ENCODE data around the gene ZBTB39. TPM values are rescaled to one million over a fixed set of nuclear protein-coding genes. Genes with fewer than 3 reads are reported as not detected.

ZBTB39 gene
- total RNA-seq, 1 experiment from 2014 or later: 11.6 TPM

DNA sequence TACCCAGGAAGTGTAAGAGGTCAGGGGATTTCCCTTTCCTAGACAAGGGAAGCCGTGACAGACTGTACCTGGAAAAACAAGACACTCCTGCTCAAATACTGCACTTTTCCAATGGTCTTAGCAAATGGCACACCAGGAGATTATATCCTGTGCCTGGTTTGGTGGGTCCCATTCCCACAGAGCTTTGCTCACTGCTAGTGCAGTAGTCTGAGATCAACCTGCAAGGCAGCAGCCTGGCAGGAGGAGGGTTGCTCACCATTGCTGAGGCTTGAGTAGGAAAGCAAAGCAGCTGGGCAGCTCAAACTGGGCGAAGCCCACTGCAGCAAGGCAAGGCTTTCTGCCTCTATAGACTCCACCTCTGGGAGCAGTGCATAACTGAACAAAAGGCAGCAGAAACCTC lies 47.9 kb downstream of the ZBTB39 start:
- no peak for DNase-seq
- no peaks in the 10 kb centered on the region for H3K27me3 ChIP-seq (ENCODE audit: control insufficient read depth, insufficient read depth, low read length)

DNA sequence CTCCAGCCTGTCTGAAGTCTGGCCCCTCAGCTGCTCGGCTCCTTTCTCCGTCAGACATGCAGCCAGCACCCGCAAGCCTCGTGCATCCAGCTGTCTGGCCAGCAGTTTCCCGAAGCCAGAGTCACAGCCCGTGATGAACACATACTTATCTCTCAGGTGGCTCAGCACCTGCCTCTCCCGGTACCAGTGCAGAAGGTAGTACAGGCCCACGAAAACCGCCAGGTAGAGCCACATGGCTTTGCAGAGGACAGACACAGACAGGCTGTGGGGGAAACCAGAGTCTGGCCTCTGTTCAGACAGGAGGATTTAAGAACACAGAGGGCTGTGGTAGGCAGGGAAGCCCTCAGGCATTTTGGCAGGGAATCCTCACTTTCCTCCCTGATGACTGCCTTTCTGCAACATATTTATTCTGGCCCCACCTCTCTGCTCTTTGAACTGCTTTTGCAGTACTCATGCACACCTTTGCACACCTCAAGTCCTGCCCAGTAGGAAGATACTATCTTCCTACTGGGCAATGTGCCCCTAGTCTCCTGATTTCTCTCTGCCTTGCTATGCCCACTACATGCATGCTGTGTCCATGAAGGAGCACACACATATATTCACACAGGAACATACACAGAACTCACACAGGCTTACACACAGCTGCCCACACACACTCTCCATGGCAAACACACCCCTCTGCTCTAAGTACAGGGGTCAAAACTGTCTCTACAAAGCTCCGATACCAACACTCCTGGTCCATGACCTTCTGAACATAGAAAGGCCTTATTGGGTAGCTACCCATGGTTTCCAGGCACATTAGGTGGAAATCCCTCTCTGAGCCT lies 48.9 kb downstream of the ZBTB39 start, which contains the start of gene RDH16:
TSS of gene RDH16 (minus strand) at position 380 of the 824 bp plus-strand sequence. CDS start at position 234, 146 bp downstream.
- Histone ChIP-seq H3K36me3 (replicated peaks; ENCODE audit: control insufficient read depth, insufficient read depth, low read length) (no peaks in the 10 kb centered on the region), H3K27me3 (ENCODE audit: control insufficient read depth, insufficient read depth, low read length) (no peaks in the 10 kb centered on the region), H3K4me3 (ENCODE audit: insufficient read depth, low read depth, low read length) (no peak within 1 kb of the TSS)
- DNase-seq: no peak

More for the DNA sequence above, 47.9 kb downstream of the ZBTB39 start:
- no peaks in the 10 kb centered on the region for H3K36me3 ChIP-seq (replicated peaks; ENCODE audit: control insufficient read depth, insufficient read depth, low read length)
- H3K4me3 ChIP-seq (ENCODE audit: insufficient read depth, low read depth, low read length): no peak overlapping the region

DNA sequence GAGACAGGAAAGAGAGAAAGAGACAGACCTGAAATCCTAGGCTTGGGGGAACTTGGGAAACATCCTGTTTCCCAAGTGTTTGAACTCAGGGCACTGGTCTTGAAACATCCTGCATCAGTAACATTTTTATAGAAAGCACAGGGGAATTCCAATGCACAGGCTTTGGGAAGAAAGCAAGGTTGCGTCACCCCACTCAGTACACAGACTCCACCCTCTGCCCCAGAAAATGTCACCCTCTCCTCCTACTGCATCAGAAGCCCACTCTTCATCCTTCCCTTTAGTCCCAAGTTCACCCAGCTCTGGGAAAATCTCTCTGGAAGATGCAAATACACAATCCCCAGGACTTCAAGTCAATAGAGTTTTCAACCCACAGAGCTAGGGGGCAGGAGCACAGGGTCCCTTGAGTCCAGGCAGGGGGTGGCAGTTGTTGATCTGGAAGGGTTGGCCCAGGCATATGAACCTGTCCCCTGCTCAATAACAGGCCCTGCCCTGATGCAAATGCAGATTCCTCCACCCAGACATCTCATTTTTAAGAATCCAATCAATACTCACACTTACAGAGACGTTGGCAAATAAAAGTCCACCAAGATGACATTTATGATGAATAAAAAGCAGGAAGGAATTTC lies 50.6 kb downstream of the ZBTB39 start:
- Histone ChIP-seq H3K27me3 (ENCODE audit: control insufficient read depth, insufficient read depth, low read length) (no peaks in the 10 kb centered on the region), H3K4me3 (ENCODE audit: insufficient read depth, low read depth, low read length) (no peak overlapping the region), H3K36me3 (replicated peaks; ENCODE audit: control insufficient read depth, insufficient read depth, low read length) (no peaks in the 10 kb centered on the region)
- DNase-seq: no peak

DNA sequence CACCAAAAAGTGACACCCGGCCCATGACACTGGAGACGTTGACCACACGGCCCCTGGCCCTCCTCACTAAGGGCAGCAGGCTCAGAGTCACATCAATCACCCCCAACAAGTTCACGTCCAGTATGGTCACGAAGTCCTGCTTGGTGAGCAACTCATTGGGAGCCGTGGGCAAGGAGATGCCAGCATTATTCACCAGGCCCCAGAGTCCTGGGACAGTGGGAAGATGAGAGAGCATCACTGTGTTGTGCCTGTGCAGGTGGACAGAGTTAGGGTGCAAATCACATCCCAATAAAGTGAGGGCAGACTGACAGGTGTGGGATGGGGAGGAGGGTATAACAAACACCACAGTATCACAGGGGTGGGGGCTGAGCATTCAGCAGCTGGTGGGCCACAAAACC lies 51.4 kb downstream of the ZBTB39 start:
- H3K36me3 ChIP-seq (replicated peaks; ENCODE audit: control insufficient read depth, insufficient read depth, low read length): no peaks in the 10 kb centered on the region
- no peaks in the 10 kb centered on the region for H3K27me3 ChIP-seq (ENCODE audit: control insufficient read depth, insufficient read depth, low read length)
- DNase-seq: no peak
- H3K4me3 ChIP-seq (ENCODE audit: insufficient read depth, low read depth, low read length): no peak overlapping the region

DNA sequence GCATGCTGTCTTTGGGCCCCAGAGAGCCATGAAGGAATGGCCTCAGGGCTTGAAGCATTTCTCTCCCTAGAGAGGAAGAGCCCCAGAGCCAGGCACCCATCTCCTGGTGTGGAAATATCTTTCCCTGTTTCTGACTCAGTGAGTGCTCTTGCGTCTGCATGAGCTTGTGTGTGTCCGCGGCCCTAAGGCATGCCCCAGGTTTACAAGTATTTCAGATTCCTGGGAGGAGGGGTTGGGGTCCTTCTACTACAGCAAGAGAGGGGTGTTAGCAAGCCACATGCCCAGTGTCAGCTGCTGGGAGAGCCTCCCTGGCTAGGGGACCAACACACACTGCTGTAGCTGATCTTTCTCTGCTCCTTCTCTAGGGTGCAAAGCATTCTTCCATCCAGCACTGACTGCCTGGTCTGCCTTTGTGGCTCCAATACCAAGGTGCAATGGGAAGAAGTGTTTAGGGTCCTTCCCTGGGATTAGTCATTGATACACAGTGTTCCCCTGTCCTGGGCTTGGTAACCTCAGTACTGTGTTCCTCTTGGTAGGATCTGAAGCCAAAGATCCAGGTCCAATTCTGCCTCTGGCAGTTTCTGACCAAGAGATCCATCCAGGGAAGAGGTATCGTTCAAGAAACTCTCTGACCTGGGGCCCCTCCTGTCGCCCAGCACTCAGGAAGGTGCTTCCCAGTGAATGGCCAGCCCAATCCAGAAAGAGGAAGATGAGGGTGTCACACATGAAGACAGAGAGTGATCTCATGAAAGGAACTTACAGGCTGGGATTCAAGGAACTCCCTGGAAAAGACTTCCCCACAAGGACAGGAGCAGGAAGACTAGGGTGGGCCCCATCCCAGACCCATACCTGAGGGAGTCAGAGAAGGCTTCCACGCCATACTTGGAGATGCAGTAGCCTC lies 52.0 kb downstream of the ZBTB39 start:
- no peaks in the 10 kb centered on the region for H3K36me3 ChIP-seq (replicated peaks; ENCODE audit: control insufficient read depth, insufficient read depth, low read length)
- DNase-seq: no peak
- H3K27me3 ChIP-seq (ENCODE audit: control insufficient read depth, insufficient read depth, low read length): no peaks in the 10 kb centered on the region
- no peak overlapping the region for H3K4me3 ChIP-seq (ENCODE audit: insufficient read depth, low read depth, low read length)

DNA sequence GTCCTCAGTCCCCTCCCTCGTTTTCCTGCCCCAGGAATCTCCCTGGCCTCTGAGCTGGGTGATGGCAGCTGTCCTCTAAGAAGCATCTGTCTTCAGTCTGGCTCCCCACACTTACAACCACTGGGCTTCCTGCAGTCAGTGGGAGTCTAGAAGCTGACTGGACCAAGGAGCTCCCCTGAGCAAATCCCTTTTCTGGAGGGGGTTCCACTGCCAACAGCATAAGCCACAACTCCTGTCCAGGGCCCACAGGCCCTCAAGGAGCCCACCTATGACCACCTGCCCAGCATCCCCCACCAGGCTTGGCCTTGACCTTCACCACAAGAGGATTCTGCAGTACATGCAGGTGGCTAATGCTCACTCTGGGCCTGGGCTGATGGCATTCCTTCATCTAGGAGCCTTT lies 53.0 kb downstream of the ZBTB39 start:
- DNase-seq: no peak
- H3K4me3 ChIP-seq (ENCODE audit: insufficient read depth, low read depth, low read length): no peak overlapping the region
- H3K36me3 ChIP-seq (replicated peaks; ENCODE audit: control insufficient read depth, insufficient read depth, low read length): no peaks in the 10 kb centered on the region
- H3K27me3 ChIP-seq (ENCODE audit: control insufficient read depth, insufficient read depth, low read length): no peaks in the 10 kb centered on the region

DNA sequence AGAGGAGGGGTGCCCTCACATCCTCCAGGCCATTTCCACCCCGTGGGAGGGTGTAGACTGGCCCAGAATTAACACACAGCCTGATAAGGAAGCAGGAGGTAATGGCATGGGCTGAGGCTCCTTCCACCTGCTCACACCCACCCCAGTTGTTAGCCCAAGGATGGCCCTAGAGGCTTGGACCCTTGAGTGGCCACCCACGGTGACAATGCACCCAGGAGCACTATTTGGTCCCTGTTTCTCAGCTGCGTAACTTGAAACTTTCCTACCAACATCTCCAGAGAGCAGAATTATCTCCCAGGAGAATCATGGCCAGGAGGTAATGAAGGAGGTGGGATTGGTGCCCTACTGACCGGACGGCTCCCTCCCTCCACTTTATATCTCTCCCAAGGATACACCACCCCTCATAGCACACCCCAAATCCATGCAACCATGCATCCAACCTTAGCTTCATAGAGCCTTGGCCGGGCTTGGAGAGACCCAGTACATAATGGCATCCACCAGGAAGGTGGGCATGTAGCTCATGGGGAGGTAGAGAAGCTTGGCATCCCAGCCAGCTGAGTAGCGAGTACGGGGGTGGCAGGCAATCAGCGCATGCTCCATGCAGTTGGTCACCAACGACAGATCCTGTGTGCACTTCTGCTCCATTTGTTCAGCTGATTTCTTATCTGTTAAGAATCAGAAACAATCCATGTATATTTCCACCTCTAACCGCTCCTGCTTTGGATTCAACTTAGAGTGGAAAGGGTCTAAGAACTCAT lies 54.6 kb downstream of the ZBTB39 start:
- H3K4me3 ChIP-seq (ENCODE audit: insufficient read depth, low read depth, low read length): no peak overlapping the region
- no peaks in the 10 kb centered on the region for H3K27me3 ChIP-seq (ENCODE audit: control insufficient read depth, insufficient read depth, low read length)
- H3K36me3 ChIP-seq (replicated peaks; ENCODE audit: control insufficient read depth, insufficient read depth, low read length): no peaks in the 10 kb centered on the region
- no peak for DNase-seq

DNA sequence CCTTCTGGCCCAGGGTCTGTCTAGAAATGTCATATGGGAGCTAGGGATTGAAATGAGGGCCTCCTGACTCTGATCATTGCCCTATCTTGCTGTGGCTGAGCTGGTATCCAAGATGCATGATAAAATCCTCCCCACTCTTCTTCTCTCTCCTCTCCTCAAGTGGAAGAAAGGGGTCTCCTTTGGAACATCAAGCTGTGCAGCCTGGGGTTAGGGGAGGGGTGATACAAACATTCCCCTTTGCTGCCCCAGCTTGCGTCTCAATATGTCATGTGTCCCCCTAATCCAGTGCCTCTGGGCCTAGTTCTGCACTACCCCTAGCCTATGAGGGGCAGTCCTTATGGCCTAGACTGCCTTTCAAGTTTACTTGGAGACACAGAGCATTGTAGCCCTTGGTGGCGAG lies 57.5 kb downstream of the ZBTB39 start:
- no peaks in the 10 kb centered on the region for H3K27me3 ChIP-seq (ENCODE audit: control insufficient read depth, insufficient read depth, low read length)
- H3K4me3 ChIP-seq (ENCODE audit: insufficient read depth, low read depth, low read length): no peak overlapping the region
- no peaks in the 10 kb centered on the region for H3K36me3 ChIP-seq (replicated peaks; ENCODE audit: control insufficient read depth, insufficient read depth, low read length)
- DNase-seq: no peak

Other genes starting within 250 kb of the ZBTB39 start
- gene HSD17B6, start 243.2 kb downstream of the ZBTB39 start, total RNA-seq (2014; rRNA removed; shearing (Covaris generic)): 3.5 and 6.7 TPM in 2 replicates
- 0.28 TPM in 1 of 2 replicates, not detected in the other for gene SDR9C7, start 72.1 kb downstream of the ZBTB39 start, total RNA-seq (2014; rRNA removed; shearing (Covaris generic))
- gene RDH16, start 48.9 kb downstream of the ZBTB39 start, total RNA-seq (2014; rRNA removed; shearing (Covaris generic)): 0.63 and 0.66 TPM in 2 replicates
- 1.00 and 1.2 TPM in 2 replicates for gene TAC3, start 10.0 kb upstream of the ZBTB39 start, total RNA-seq (2014; rRNA removed; shearing (Covaris generic))
- 0.24 and 0.59 TPM in 2 replicates for gene MYO1A, start 43.6 kb upstream of the ZBTB39 start, total RNA-seq (2014; rRNA removed; shearing (Covaris generic))
- gene NEMP1, start 72.2 kb upstream of the ZBTB39 start, total RNA-seq (2014; rRNA removed; shearing (Covaris generic)): 22.6 and 30.6 TPM in 2 replicates
- 19.0 and 20.8 TPM in 2 replicates for gene NAB2, start 82.6 kb upstream of the ZBTB39 start, total RNA-seq (2014; rRNA removed; shearing (Covaris generic))
- gene STAT6, start 104.8 kb upstream of the ZBTB39 start, total RNA-seq (2014; rRNA removed; shearing (Covaris generic)): 43.5 and 51.5 TPM in 2 replicates
- 17.3 and 23.9 TPM in 2 replicates for gene LRP1, start 121.9 kb upstream of the ZBTB39 start, total RNA-seq (2014; rRNA removed; shearing (Covaris generic))
- gene LRP1-AS, start 141.1 kb upstream of the ZBTB39 start, total RNA-seq (2014; rRNA removed; shearing (Covaris generic)): not detected in 2 replicates
- 0.74 and 2.2 TPM in 2 replicates for gene NXPH4, start 210.2 kb upstream of the ZBTB39 start, total RNA-seq (2014; rRNA removed; shearing (Covaris generic))
- gene SHMT2, start 223.2 kb upstream of the ZBTB39 start, total RNA-seq (2014; rRNA removed; shearing (Covaris generic)): 355 and 399 TPM in 2 replicates
- gene STAC3, start 244.6 kb upstream of the ZBTB39 start, total RNA-seq (2014; rRNA removed; shearing (Covaris generic)): 0.90 and 1.6 TPM in 2 replicates

Data from H7 (cell line).